SK-N-SH treated with all-trans-retinoic acid at 6 μM for 48 hours (cell line): ENCODE measurements around the gene MYL9.

Experiments
- ATAC-seq: fragments of 200-7000 bp; cut with Tn5 transposase; 3 replicates; pipeline ENCODE4 v1.9.1; 2020; ENCODE audit warnings: mild to moderate bottlenecking, moderate library complexity
- ARNTL ChIP-seq: fragments of 450-650 bp; formaldehyde crosslinking; IDR thresholded peaks from 2 replicates; pipeline ENCODE4 v1.5.0; 2020; ENCODE audit warnings: low read depth, mild to moderate bottlenecking, moderate library complexity, borderline replicate concordance
- BACH2 ChIP-seq: fragments of 250-450 bp; sonication (Bioruptor Pico); IDR thresholded peaks from 2 replicates; pipeline ENCODE4 v1.9.0; 2021; ENCODE audit warnings: mild to moderate bottlenecking, borderline replicate concordance
- CREB5 ChIP-seq: fragments of 250-450 bp; sonication (Bioruptor Pico); IDR thresholded peaks from 2 replicates; pipeline ENCODE4 v1.5.1; 2020; ENCODE audit warnings: low read depth, mild to moderate bottlenecking, moderate library complexity
- CSDC2 ChIP-seq: fragments of 250-450 bp; sonication (Bioruptor Pico); IDR thresholded peaks from 2 replicates; pipeline ENCODE4 v1.5.0; 2020; ENCODE audit warnings: mild to moderate bottlenecking, moderate library complexity
- CSRNP3 ChIP-seq: fragments of 250-450 bp; sonication (Bioruptor Pico); IDR thresholded peaks from 2 replicates; pipeline ENCODE4 v1.5.1; 2021; ENCODE audit warnings: mild to moderate bottlenecking, moderate library complexity
- ESRRG ChIP-seq: fragments of 250-450 bp; sonication (Bioruptor Pico); IDR thresholded peaks from 2 replicates; pipeline ENCODE4 v1.6.1; 2021; ENCODE audit warnings: mild to moderate bottlenecking
- GLIS3 ChIP-seq: fragments of 250-450 bp; sonication (Bioruptor Pico); IDR thresholded peaks from 2 replicates; pipeline ENCODE4 v1.5.0; 2020; ENCODE audit warnings: mild to moderate bottlenecking, moderate library complexity
- ISL1 ChIP-seq: fragments of 250-450 bp; sonication (Bioruptor Pico); IDR thresholded peaks from 2 replicates; pipeline ENCODE4 v2.1.2; 2022; ENCODE audit warnings: mild to moderate bottlenecking, moderate library complexity
- OSR1 ChIP-seq: fragments of 250-450 bp; sonication (Bioruptor Pico); IDR thresholded peaks from 2 replicates; pipeline ENCODE4 v1.8.0; 2022; ENCODE audit warnings: moderate library complexity, mild to moderate bottlenecking, inconsistent platforms
- PATZ1 ChIP-seq: fragments of 250-450 bp; sonication (Bioruptor Pico); IDR thresholded peaks from 2 replicates; pipeline ENCODE4 v1.8.0; 2020; ENCODE audit warnings: mild to moderate bottlenecking, moderate library complexity, borderline replicate concordance
- PPARA ChIP-seq: fragments of 250-450 bp; sonication (Bioruptor Pico); IDR thresholded peaks from 2 replicates; pipeline ENCODE4 v1.5.0; 2020; ENCODE audit warnings: mild to moderate bottlenecking, borderline replicate concordance
- RARB ChIP-seq: fragments of 250-450 bp; sonication (Bioruptor Pico); IDR thresholded peaks from 2 replicates; pipeline ENCODE4 v1.8.0; 2021; ENCODE audit warnings: mild to moderate bottlenecking, moderate library complexity
- SNAI2 ChIP-seq: fragments of 250-450 bp; sonication (Bioruptor Pico); IDR thresholded peaks from 2 replicates; pipeline ENCODE4 v1.5.0; 2020; ENCODE audit warnings: mild to moderate bottlenecking, moderate library complexity
- TCF4 ChIP-seq: fragments of 250-450 bp; sonication (Bioruptor Pico); IDR thresholded peaks from 2 replicates; pipeline ENCODE4 v1.8.0; 2021; ENCODE audit warnings: mild to moderate bottlenecking, moderate library complexity, borderline replicate concordance
- TOX ChIP-seq: fragments of 250-450 bp; sonication (Bioruptor Pico); IDR thresholded peaks from 2 replicates; pipeline ENCODE4 v1.8.0; 2021; ENCODE audit warnings: mild to moderate bottlenecking, moderate library complexity, borderline replicate concordance
- ZC3H10 ChIP-seq: fragments of 250-450 bp; sonication (Bioruptor Pico); IDR thresholded peaks from 2 replicates; pipeline ENCODE4 v1.5.1; 2021; ENCODE audit warnings: mild to moderate bottlenecking, moderate library complexity
- ZFP30 ChIP-seq: fragments of 450-650 bp; formaldehyde crosslinking; IDR thresholded peaks from 2 replicates; pipeline ENCODE4 v1.5.0; 2022; ENCODE audit warnings: mild to moderate bottlenecking, moderate library complexity
- ZNF565 ChIP-seq: fragments of 450-650 bp; formaldehyde crosslinking; conservative IDR thresholded peaks from 2 replicates; pipeline ENCODE4 v1.5.0; 2020; ENCODE audit warnings: low read depth, mild to moderate bottlenecking, moderate library complexity
- ZNF70 ChIP-seq: fragments of 450-650 bp; formaldehyde crosslinking; IDR thresholded peaks from 2 replicates; pipeline ENCODE4 v1.5.0; 2020; ENCODE audit warnings: mild to moderate bottlenecking, moderate library complexity
- ZNF8 ChIP-seq: fragments of 450-650 bp; formaldehyde crosslinking; IDR thresholded peaks from 2 replicates; pipeline ENCODE4 v1.5.0; 2020; ENCODE audit warnings: mild to moderate bottlenecking, moderate library complexity
- TF ChIP-seq, protein P1 (sequence below): fragments of 250-450 bp; sonication (Bioruptor Pico); IDR thresholded peaks from 2 replicates; pipeline ENCODE4 v1.5.0; 2020; ENCODE audit warnings: mild to moderate bottlenecking, moderate library complexity

Gene MYL9

GRCh38 chr20:36593347-36593929 is 52.1 kb downstream of the MYL9 start:
- no peak for TF ChIP-seq ZNF565 (CRISPR knock-in tag)
- TF ChIP-seq TCF4 = no peak
- TF ChIP-seq GLIS3 (CRISPR knock-in tag) = no peak
- TF ChIP-seq ZC3H10 = no peak
- no peak for TF ChIP-seq OSR1
- TF ChIP-seq CREB5 (CRISPR knock-in tag) = no peak
- TF ChIP-seq, protein P1, sequence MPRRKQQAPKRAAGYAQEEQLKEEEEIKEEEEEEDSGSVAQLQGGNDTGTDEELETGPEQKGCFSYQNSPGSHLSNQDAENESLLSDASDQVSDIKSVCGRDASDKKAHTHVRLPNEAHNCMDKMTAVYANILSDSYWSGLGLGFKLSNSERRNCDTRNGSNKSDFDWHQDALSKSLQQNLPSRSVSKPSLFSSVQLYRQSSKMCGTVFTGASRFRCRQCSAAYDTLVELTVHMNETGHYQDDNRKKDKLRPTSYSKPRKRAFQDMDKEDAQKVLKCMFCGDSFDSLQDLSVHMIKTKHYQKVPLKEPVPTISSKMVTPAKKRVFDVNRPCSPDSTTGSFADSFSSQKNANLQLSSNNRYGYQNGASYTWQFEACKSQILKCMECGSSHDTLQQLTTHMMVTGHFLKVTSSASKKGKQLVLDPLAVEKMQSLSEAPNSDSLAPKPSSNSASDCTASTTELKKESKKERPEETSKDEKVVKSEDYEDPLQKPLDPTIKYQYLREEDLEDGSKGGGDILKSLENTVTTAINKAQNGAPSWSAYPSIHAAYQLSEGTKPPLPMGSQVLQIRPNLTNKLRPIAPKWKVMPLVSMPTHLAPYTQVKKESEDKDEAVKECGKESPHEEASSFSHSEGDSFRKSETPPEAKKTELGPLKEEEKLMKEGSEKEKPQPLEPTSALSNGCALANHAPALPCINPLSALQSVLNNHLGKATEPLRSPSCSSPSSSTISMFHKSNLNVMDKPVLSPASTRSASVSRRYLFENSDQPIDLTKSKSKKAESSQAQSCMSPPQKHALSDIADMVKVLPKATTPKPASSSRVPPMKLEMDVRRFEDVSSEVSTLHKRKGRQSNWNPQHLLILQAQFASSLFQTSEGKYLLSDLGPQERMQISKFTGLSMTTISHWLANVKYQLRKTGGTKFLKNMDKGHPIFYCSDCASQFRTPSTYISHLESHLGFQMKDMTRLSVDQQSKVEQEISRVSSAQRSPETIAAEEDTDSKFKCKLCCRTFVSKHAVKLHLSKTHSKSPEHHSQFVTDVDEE (CRISPR knock-in tag) = no peak
- no peak for TF ChIP-seq ARNTL (CRISPR knock-in tag)
- no peak for TF ChIP-seq ZNF8
- TF ChIP-seq ZFP30 (CRISPR knock-in tag) = no peak
- TF ChIP-seq ISL1 (CRISPR knock-in tag) = no peak
- no peak for TF ChIP-seq CSRNP3 (CRISPR knock-in tag)
- no peak for TF ChIP-seq ZNF70
- no peak for TF ChIP-seq SNAI2
- TF ChIP-seq TOX (CRISPR knock-in tag) = no peak
- ATAC-seq = no peak

GRCh38 chr20:36599912-36600345 is 58.6 kb downstream of the MYL9 start:
- ATAC-seq = no peak
- no peak for TF ChIP-seq BACH2 (CRISPR knock-in tag)
- TF ChIP-seq OSR1 = no peak
- TF ChIP-seq SNAI2 = no peak
- no peak for TF ChIP-seq ZNF8
- TF ChIP-seq CSDC2 = no peak
- TF ChIP-seq ARNTL (CRISPR knock-in tag) = no peak
- no peak for TF ChIP-seq CSRNP3 (CRISPR knock-in tag)
- TF ChIP-seq GLIS3 (CRISPR knock-in tag) = no peak
- TF ChIP-seq ESRRG (CRISPR knock-in tag) = no peak
- no peak for TF ChIP-seq PATZ1
- no peak for TF ChIP-seq ZNF70
- no peak for TF ChIP-seq ISL1 (CRISPR knock-in tag)
- TF ChIP-seq PPARA (CRISPR knock-in tag) = no peak
- TF ChIP-seq ZFP30 (CRISPR knock-in tag) = no peak
- TF ChIP-seq TCF4 = no peak
- no peak for TF ChIP-seq RARB
- no peak for TF ChIP-seq ZNF565 (CRISPR knock-in tag)
- no peak for TF ChIP-seq TOX (CRISPR knock-in tag)
- no peak for TF ChIP-seq ZC3H10
